Lower leg skin (tissue), 4 donors: ENCODE results near the gene SNX25. TPM values are rescaled to one million over a fixed set of nuclear protein-coding genes. Genes with fewer than 3 reads are reported as not detected.

Experiments
- DNase-seq, 2 donors: peaks; one replicate each; pipeline ENCODE4 v3.0.0-alpha.2; 2019; ENCODE audit warnings: low spot score in 2 of 2
- H3K4me3 ChIP-seq: fragments of 200-600 bp; sonication (generic); 2 replicates; pipeline ENCODE4 v1.5.1; 2017; ENCODE audit warnings: mild to moderate bottlenecking, low read depth; ENCODE audit not compliant: poor library complexity, severe bottlenecking
- CTCF ChIP-seq, 3 donors: fragments of 450-650 bp; IDR thresholded peaks; one replicate each; pipeline ENCODE4 v1.5.1; 2016; ENCODE audit warnings: antibody characterized with exemption in 3 of 3, mild to moderate bottlenecking in 3 of 3, moderate library complexity in 2 of 3
- POLR2A ChIP-seq, 2 donors: fragments of 450-650 bp; IDR thresholded peaks; one replicate each; pipeline ENCODE4 v1.6.1; 2016 to 2017; ENCODE audit warnings: antibody characterized with exemption in 2 of 2, mild to moderate bottlenecking in 1 of 2, moderate library complexity in 1 of 2
- WGBS, 2 donors: methylation state at CpG; one replicate each; pipeline ENCODE4 v1.1.5; 2018; 5-methylcytosine and 5-hydroxymethylcytosine counted together
- intact Hi-C: fragments of 100-400 bp; cut with DNase I; formaldehyde crosslinking; loops from one replicate; pipeline ENCODE4 v1.15.0; 2023; ENCODE audit warnings: low total_unique reads
- total RNA-seq, 4 donors: library from RNA; depleted of rRNA; stranded (reverse); fragments of >200 nt; gene quantifications; one replicate each; pipeline ENCODE4 v1.1.0, GENCODE V29; 2016

SNX25 gene
- total RNA-seq, 4 donors from 2014 or later = 13.4 to 18.3 (median 15.6) TPM

GRCh38 chr4:185384930-185385331 is 175.5 kb downstream of the SNX25 start:
- 18 to 25% methylated on average over 10 of the region's 10 CpGs for WGBS, 2 donors
- TF ChIP-seq POLR2A (IDR thresholded peaks at IDR 0.05) = no peak
- intact Hi-C loops = no loop called here
- DNase-seq = no peak
- H3K4me3 ChIP-seq = no peak overlapping the region

- no peak for DNase-seq
- WGBS, 2 donors = 96% methylated on average over 12 of the region's 12 CpGs
- TF ChIP-seq POLR2A (IDR thresholded peaks at IDR 0.05) (no peak), CTCF (IDR thresholded peaks at IDR 0.05) (no peak)
- intact Hi-C loops = no loop called here
- H3K4me3 ChIP-seq = no peak overlapping the region
Observed at GRCh38 chr4:185387957-185388356, 178.6 kb downstream of the SNX25 start.

- 92 to 93% methylated on average over 6 of the region's 6 CpGs for WGBS, 2 donors
- TF ChIP-seq CTCF (IDR thresholded peaks at IDR 0.05) = no peak
- no peak for TF ChIP-seq POLR2A (IDR thresholded peaks at IDR 0.05)
- intact Hi-C loops = no loop called here
- DNase-seq = no peak
- H3K4me3 ChIP-seq = no peak overlapping the region
Observed at GRCh38 chr4:185390941-185391340, 181.5 kb downstream of the SNX25 start.

- intact Hi-C loops = no loop called here
Observed at GRCh38 chr4:185392156-185392555, 182.8 kb downstream of the SNX25 start.

GRCh38 chr4:185394568-185395237 is 185.3 kb downstream of the SNX25 start:
- intact Hi-C loops = no loop called here
- no peak overlapping the region for H3K4me3 ChIP-seq
- DNase-seq = no peak
- 22% methylated on average over 12 of the region's 12 CpGs for WGBS, 2 donors
- TF ChIP-seq POLR2A (IDR thresholded peaks at IDR 0.05) (no peak), CTCF (IDR thresholded peaks at IDR 0.05) (no peak)

More at GRCh38 chr4:185392156-185392555, 182.8 kb downstream of the SNX25 start:
- no peak for DNase-seq
- TF ChIP-seq POLR2A (IDR thresholded peaks at IDR 0.05) (no peak), CTCF (IDR thresholded peaks at IDR 0.05) (no peak)
- no peak overlapping the region for H3K4me3 ChIP-seq
- 84 to 93% methylated on average over 1 of the region's 1 CpG for WGBS, 2 donors

GRCh38 chr4:185395238-185395955 is 186.0 kb downstream of the SNX25 start, which contains the start of gene LRP2BP:
TSS of gene LRP2BP (minus strand) at chr4:185395924. CDS start at chr4:185378186, 17,738 bp downstream.
- intact Hi-C loops = no loop called here
- TF ChIP-seq POLR2A (IDR thresholded peaks at IDR 0.05) = no peak
- no peak for TF ChIP-seq CTCF (IDR thresholded peaks at IDR 0.05)
- no peak for DNase-seq
- H3K4me3 ChIP-seq = peak within 1 kb of the TSS; percentile 75
- 4 to 5% methylated on average over 12 of the region's 12 CpGs for WGBS, 2 donors
